GM19328 (cell line): ENCODE results near the gene NEK9.
"Not testable (repeated sequence)": the region's sequence is repeated elsewhere in the genome, so short reads cannot be mapped to it uniquely, and the experiment has no call there.

ENCODE experiments used
- ATAC-seq: cut with Tn5 transposase; IDR thresholded peaks from one replicate; pipeline ENCODE4 v1.9.1; 2021; ENCODE audit warnings: mild to moderate bottlenecking, moderate library complexity; ENCODE audit not compliant: unreplicated experiment

Gene NEK9

GRCh38 chr14:75126679-75127473, at the start of gene NEK9:
Gene NEK9 (minus strand): TSS chr14:75127048. CDS start chr14:75126921, 127 bp downstream.
- ATAC-seq = peak; percentile 87

GRCh38 chr14:75176142-75176820, 49.4 kb upstream of the NEK9 start, which contains the start of gene TMED10:
Gene TMED10 (minus strand): TSS chr14:75176612. CDS start chr14:75176579, 33 bp downstream.
- ATAC-seq = peak; percentile 66

GRCh38 chr14:75175677-75176141, 48.9 kb upstream of the NEK9 start:
- no peak for ATAC-seq

- no peak for ATAC-seq
Observed at GRCh38 chr14:75174066-75174465, 47.2 kb upstream of the NEK9 start.

GRCh38 chr14:75170772-75171171, 43.9 kb upstream of the NEK9 start:
- ATAC-seq = no peak

- ATAC-seq = no peak
Observed at GRCh38 chr14:75168586-75169335, 41.9 kb upstream of the NEK9 start.

GRCh38 chr14:75167325-75167724, 40.5 kb upstream of the NEK9 start:
- no peak for ATAC-seq

GRCh38 chr14:75165586-75166391, 38.9 kb upstream of the NEK9 start:
- ATAC-seq = no peak

- no peak for ATAC-seq
Observed at GRCh38 chr14:75164809-75165208, 38.0 kb upstream of the NEK9 start.

- ATAC-seq = no peak
Observed at GRCh38 chr14:75163677-75164076, 36.8 kb upstream of the NEK9 start.

- ATAC-seq = no peak
Observed at GRCh38 chr14:75162631-75163030, 35.8 kb upstream of the NEK9 start.

- no peak for ATAC-seq
Observed at GRCh38 chr14:75158843-75159614, 32.2 kb upstream of the NEK9 start.

- ATAC-seq = no peak
Observed at GRCh38 chr14:75156901-75157300, 30.1 kb upstream of the NEK9 start.

- no peak for ATAC-seq
Observed at GRCh38 chr14:75156111-75156510, 29.3 kb upstream of the NEK9 start.

GRCh38 chr14:75155169-75155568, 28.3 kb upstream of the NEK9 start:
- ATAC-seq = no peak

- ATAC-seq = no peak
Observed at GRCh38 chr14:75153295-75153694, 26.4 kb upstream of the NEK9 start.

GRCh38 chr14:75151851-75152250, 25.0 kb upstream of the NEK9 start:
- ATAC-seq = no peak

GRCh38 chr14:75150637-75151036, 23.8 kb upstream of the NEK9 start:
- not testable (repeated sequence) for ATAC-seq

- no peak for ATAC-seq
Observed at GRCh38 chr14:75150150-75150549, 23.3 kb upstream of the NEK9 start.
